Breast epithelium (tissue), 4 donors: ENCODE results near the gene PAOX. TPM values are rescaled to one million over a fixed set of nuclear protein-coding genes. Genes with fewer than 3 reads are reported as not detected.
"Not testable (repeated sequence)": the region's sequence is repeated elsewhere in the genome, so short reads cannot be mapped to it uniquely, and the experiment has no call there.

ENCODE experiments used
- DNase-seq, 2 donors: peaks; one replicate each; pipeline ENCODE4 v3.0.0-alpha.2; 2019; ENCODE audit warnings: low spot score in 2 of 2
- H3K27ac ChIP-seq, 2 donors: fragments of 200-600 bp; sonication (generic) in 1 of 2; one replicate each; pipeline ENCODE4 v1.5.1; 2016 to 2019; ENCODE audit warnings: mild to moderate bottlenecking in 1 of 2
- H3K27me3 ChIP-seq, 2 donors: fragments of 200-600 bp; sonication (generic) in 1 of 2; one replicate each; pipeline versions ENCODE4 v1.5.1 to v1.6.0; 2017 to 2019; ENCODE audit warnings: control low read depth in 1 of 2, mild to moderate bottlenecking in 1 of 2
- H3K36me3 ChIP-seq: fragments of 200-600 bp; one replicate; pipeline ENCODE4 v1.5.1; 2019
- H3K4me1 ChIP-seq, 2 donors: fragments of 200-600 bp; sonication (generic); one replicate each; pipeline ENCODE4 v1.5.1; 2016 to 2019; ENCODE audit warnings: control low read depth in 1 of 2
- H3K4me3 ChIP-seq, 3 donors: fragments of 200-600 bp; sonication (generic); 1 replicate in 2 of 3; 2 replicates in 1 of 3; pipeline ENCODE4 v1.5.1; 2016 to 2019; ENCODE audit warnings: mild to moderate bottlenecking in 3 of 3, moderate library complexity in 2 of 3
- H3K9me3 ChIP-seq, 2 donors: fragments of 200-600 bp; sonication (generic) in 1 of 2; one replicate each; pipeline ENCODE4 v1.5.1; 2016 to 2019; ENCODE audit warnings: control low read depth in 1 of 2
- POLR2A ChIP-seq: fragments of 450-650 bp; IDR thresholded peaks from one replicate; pipeline ENCODE4 v1.6.1; 2016; ENCODE audit warnings: antibody characterized with exemption, mild to moderate bottlenecking, moderate library complexity
- POLR2AphosphoS5 ChIP-seq, 3 donors: sonication (generic); formaldehyde crosslinking; IDR thresholded peaks; one replicate each; pipeline ENCODE4 v1.6.1; 2017; ENCODE audit warnings: antibody characterized with exemption in 3 of 3
- intact Hi-C: fragments of 100-400 bp; cut with DNase I; formaldehyde crosslinking; loops from one replicate; pipeline ENCODE4 v1.15.1; 2023; ENCODE audit warnings: low total_unique reads
- total RNA-seq, 3 donors: library from RNA; depleted of rRNA; stranded (reverse); fragments of >200 nt; gene quantifications; one replicate each; pipeline ENCODE4 v1.1.0, GENCODE V29; 2016
- TF ChIP-seq, protein P1 (sequence below), 3 donors: fragments of 450-650 bp; IDR thresholded peaks; one replicate each; pipeline ENCODE4 v1.5.1; 2016 to 2017; ENCODE audit warnings: antibody characterized with exemption in 3 of 3, mild to moderate bottlenecking in 3 of 3, moderate library complexity in 3 of 3

PAOX gene
- total RNA-seq, 3 donors from 2014 or later = 7.5 to 10.5 (median 8.6) TPM

DNA sequence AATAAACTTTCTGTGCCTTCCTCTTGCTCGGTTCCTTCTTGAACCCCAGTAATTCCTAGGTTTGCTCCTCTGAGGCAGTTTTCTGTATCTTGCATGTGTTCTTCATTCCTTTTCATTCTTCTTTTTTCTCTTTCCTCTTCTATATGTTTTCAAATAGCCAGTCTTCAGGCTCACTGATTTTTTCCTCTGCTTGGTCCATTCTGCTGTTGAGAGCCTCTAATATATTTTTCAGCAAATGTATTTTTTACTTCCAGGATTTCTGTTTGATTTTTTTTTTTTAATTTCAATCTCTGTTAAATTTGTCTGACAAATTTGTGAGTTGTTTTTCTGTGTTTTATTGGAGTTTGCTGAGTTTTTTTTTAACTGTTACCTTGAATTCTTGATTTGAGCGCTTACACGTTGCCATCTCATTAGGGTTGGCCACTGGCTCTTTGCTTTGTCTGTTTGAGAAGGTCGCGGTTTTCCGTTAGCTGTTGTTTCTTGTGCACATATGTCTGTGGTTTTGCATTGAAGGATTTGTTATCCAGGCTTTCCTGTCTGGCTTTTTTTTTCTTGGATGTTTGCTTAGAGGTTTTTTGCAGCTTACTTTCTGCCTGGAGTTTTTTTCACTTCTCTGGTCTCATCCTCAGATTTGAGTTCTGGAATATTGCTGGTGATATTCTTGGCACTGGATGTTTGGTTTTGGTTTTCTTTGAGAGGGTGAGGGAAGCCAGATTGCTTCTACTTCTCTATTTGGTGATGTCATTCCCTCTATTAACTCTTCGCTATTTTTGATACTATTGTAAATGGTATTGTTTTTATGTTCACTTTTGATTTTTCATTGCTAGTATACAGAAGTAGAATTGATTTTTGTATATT, 32.7 kb downstream of the PAOX start:
- Histone ChIP-seq H3K27me3 (no peaks in the 10 kb centered on the region), H3K4me1 (no peaks in the 10 kb centered on the region), H3K36me3 (no peaks in the 10 kb centered on the region), H3K9me3 (peaks cover 13 to 16% of the 10 kb centered on the region in 2 donors), H3K27ac (no peak overlapping the region), H3K4me3 (no peak overlapping the region)
- peak in 1 of 2 donors; percentile 8 for DNase-seq
- TF ChIP-seq POLR2A (no peak), POLR2AphosphoS5 (IDR thresholded peaks at IDR 0.05) (no peak)
- TF ChIP-seq, protein P1, sequence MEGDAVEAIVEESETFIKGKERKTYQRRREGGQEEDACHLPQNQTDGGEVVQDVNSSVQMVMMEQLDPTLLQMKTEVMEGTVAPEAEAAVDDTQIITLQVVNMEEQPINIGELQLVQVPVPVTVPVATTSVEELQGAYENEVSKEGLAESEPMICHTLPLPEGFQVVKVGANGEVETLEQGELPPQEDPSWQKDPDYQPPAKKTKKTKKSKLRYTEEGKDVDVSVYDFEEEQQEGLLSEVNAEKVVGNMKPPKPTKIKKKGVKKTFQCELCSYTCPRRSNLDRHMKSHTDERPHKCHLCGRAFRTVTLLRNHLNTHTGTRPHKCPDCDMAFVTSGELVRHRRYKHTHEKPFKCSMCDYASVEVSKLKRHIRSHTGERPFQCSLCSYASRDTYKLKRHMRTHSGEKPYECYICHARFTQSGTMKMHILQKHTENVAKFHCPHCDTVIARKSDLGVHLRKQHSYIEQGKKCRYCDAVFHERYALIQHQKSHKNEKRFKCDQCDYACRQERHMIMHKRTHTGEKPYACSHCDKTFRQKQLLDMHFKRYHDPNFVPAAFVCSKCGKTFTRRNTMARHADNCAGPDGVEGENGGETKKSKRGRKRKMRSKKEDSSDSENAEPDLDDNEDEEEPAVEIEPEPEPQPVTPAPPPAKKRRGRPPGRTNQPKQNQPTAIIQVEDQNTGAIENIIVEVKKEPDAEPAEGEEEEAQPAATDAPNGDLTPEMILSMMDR (IDR thresholded peaks at IDR 0.05) = no peak
- intact Hi-C loops = no loop called here

DNA sequence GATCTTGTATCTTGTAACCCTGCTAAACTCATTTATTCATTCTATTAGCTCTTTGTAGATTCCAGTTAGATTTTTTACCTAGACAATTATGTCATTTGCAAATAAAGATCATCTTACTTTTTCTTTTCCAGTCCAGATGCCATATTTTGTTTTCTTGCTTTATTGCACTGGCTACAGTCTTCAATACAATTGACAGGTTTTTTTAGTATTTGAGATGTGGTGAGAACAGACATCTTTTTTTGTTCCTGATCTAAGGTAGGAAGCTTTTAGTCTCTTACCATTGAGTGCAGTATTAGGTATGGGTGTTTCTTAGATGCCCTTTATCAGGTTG, 33.3 kb downstream of the PAOX start:
- H3K36me3 ChIP-seq = no peaks in the 10 kb centered on the region
- H3K4me3 ChIP-seq = no peak overlapping the region
- H3K9me3 ChIP-seq = peaks cover 13 to 16% of the 10 kb centered on the region in 2 donors
- intact Hi-C loops = no loop called here
- TF ChIP-seq POLR2A = no peak
- TF ChIP-seq POLR2AphosphoS5 (IDR thresholded peaks at IDR 0.05) = no peak
- TF ChIP-seq, protein P1 (IDR thresholded peaks at IDR 0.05) = no peak
- no peak for DNase-seq
- H3K4me1 ChIP-seq = no peaks in the 10 kb centered on the region
- no peaks in the 10 kb centered on the region for H3K27me3 ChIP-seq
- no peak overlapping the region for H3K27ac ChIP-seq

DNA sequence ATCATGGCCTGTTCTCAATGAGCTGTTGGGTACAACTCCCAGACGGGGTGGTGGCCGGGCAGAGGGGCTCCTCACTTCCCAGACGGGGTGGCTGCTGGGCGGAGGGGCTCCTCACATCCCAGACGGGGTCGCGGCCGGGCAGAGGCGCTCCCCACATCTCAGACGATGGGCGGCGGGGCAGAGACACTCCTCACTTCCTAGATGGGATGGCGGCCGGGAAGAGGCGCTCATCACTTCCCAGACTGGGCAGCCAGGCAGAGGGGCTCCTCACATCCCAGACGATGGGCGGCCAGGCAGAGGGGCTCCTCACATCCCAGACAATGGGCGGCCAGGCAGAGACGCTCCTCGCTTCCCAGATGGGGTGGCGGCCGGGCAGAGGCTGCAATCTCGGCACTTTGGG, 35.3 kb downstream of the PAOX start:
- H3K27me3 ChIP-seq, H3K36me3 ChIP-seq, DNase-seq, H3K4me3 ChIP-seq, H3K27ac ChIP-seq, H3K4me1 ChIP-seq, intact Hi-C loops: not testable (repeated sequence)
- peaks cover 13 to 16% of the 10 kb centered on the region in 2 donors for H3K9me3 ChIP-seq

DNA sequence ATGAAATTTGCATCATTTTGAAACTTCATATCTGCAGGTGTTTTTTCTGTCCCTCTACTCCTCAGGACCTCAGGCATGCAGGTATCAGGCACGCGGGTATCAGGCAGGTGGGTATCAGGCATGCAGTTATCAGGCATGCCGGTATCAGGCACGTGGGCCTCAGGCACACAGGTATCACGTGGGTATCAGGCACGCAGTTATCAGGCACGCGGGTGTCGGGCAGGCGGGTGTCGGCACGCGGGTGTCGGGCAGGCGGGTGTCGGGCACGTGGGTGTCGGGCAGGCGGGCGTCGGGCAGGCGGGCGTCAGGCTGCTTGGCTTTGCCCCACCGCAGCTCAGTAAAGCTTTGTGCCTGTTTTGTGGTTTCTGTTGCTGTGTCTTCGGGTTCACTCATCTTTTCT, 36.7 kb downstream of the PAOX start:
- Histone ChIP-seq H3K36me3 (no peaks in the 10 kb centered on the region), H3K4me1 (no peaks in the 10 kb centered on the region), H3K9me3 (peaks cover 13% of the 10 kb centered on the region in 2 donors), H3K27me3 (no peaks in the 10 kb centered on the region), H3K4me3 (no peak overlapping the region), H3K27ac (no peak overlapping the region)
- peak in 1 of 2 donors; percentile 10 for DNase-seq
- intact Hi-C loops = no loop called here
- no peak for TF ChIP-seq POLR2A
- TF ChIP-seq, protein P1 (IDR thresholded peaks at IDR 0.05) = no peak
- TF ChIP-seq POLR2AphosphoS5 (IDR thresholded peaks at IDR 0.05) = no peak

DNA sequence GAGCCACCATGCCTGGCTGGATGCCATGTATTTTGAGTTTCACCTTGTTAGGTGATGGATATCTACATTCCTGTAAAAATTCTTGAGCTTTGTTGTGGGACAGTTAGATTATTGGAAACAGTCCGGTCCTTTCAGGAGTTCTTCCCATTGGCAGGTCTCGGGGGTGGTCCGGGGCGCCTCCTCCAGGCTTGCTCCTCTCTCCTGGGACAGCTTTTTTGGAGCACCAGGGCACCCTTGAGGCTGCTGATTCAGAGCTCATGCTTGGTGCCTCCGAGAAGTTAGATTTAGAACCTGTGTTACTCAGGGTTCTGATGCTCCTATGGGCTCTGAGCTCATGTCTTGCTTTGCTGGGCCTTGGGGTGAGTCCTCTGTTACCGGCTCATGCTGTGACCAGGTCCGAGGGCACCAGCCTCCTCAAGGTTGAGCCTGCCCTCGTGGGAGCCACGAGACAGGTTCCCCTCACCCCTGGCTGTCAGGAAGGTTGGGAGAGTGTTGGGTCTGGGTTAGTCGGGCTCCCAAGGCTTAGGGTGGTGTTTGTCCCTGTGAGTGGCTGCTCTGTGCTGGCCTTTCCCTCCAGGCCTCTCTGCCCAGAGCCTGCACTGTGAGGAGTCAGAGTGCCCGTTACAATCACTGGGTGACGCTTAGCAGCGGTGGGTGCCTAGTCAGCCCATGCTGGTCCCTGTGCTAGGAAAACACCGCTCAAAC, 39.4 kb downstream of the PAOX start:
- H3K27ac ChIP-seq = no peak overlapping the region
- TF ChIP-seq POLR2AphosphoS5 (IDR thresholded peaks at IDR 0.05) (no peak), POLR2A (no peak)
- TF ChIP-seq, protein P1 (IDR thresholded peaks at IDR 0.05) = no peak
- no peaks in the 10 kb centered on the region for H3K36me3 ChIP-seq
- H3K4me1 ChIP-seq = no peaks in the 10 kb centered on the region
- DNase-seq = no peak
- peaks cover 0 to 3% of the 10 kb centered on the region in 2 donors for H3K27me3 ChIP-seq
- intact Hi-C loops = no loop called here
- no peaks in the 10 kb centered on the region for H3K9me3 ChIP-seq
- no peak overlapping the region for H3K4me3 ChIP-seq
